ENCODE measurements around the gene PFKFB4.

The PFKFB4 gene

GRCh38 chr3:48504051-48504946 lies 52.3 kb downstream of the PFKFB4 start, which contains the start of gene SHISA5:
Gene SHISA5, minus strand, starts transcription at chr3:48504174. Its CDS starts 80 bp downstream, at chr3:48504094.
- peak within 1 kb of the TSS; percentile 32 for H3K9ac ChIP-seq (ENCODE audit: insufficient read length)
- DNase-seq (ENCODE audit: low read depth, low spot score), result no peak
- H3K9me3 ChIP-seq (ENCODE audit: low read depth, low read length), result no peaks in the 10 kb centered on the region
- TF ChIP-seq EZH2 (IDR thresholded peaks at IDR 0.05), result no peak
- TF ChIP-seq POLR2AphosphoS5 (IDR thresholded peaks at IDR 0.05; ENCODE audit: borderline replicate concordance, low read depth, low read length), result no peak
- no peak for TF ChIP-seq FOXP2 (optimal IDR thresholded peaks at IDR 0.05; ENCODE audit: control extremely low read depth, extremely low read length, insufficient read depth)
- no peak within 1 kb of the TSS for H3K27ac ChIP-seq
- peak within 1 kb of the TSS; percentile 73 for H3K4me3 ChIP-seq
- H3K36me3 ChIP-seq (ENCODE audit: insufficient read depth, low read length), result no peaks in the 10 kb centered on the region

- Histone ChIP-seq H3K9me3 (ENCODE audit: low read depth, low read length) (no peaks in the 10 kb centered on the region), H3K27ac (no peak overlapping the region), H3K36me3 (ENCODE audit: insufficient read depth, low read length) (no peaks in the 10 kb centered on the region), H3K4me3 (peak overlapping the region; percentile 73), H3K9ac (ENCODE audit: insufficient read length) (peak overlapping the region; percentile 32)
- TF ChIP-seq EZH2 (IDR thresholded peaks at IDR 0.05), result no peak
- no peak for TF ChIP-seq POLR2AphosphoS5 (IDR thresholded peaks at IDR 0.05; ENCODE audit: borderline replicate concordance, low read depth, low read length)
- no peak for TF ChIP-seq FOXP2 (optimal IDR thresholded peaks at IDR 0.05; ENCODE audit: control extremely low read depth, extremely low read length, insufficient read depth)
- no peak for DNase-seq (ENCODE audit: low read depth, low spot score)
Observed at GRCh38 chr3:48503401-48504050, 53.1 kb downstream of the PFKFB4 start.

GRCh38 chr3:48502728-48503168 lies 53.9 kb downstream of the PFKFB4 start:
- Histone ChIP-seq H3K9me3 (ENCODE audit: low read depth, low read length) (no peaks in the 10 kb centered on the region), H3K4me3 (no peak overlapping the region), H3K27ac (no peak overlapping the region), H3K36me3 (ENCODE audit: insufficient read depth, low read length) (no peaks in the 10 kb centered on the region), H3K9ac (ENCODE audit: insufficient read length) (no peak overlapping the region)
- no peak for TF ChIP-seq EZH2 (IDR thresholded peaks at IDR 0.05)
- TF ChIP-seq POLR2AphosphoS5 (IDR thresholded peaks at IDR 0.05; ENCODE audit: borderline replicate concordance, low read depth, low read length), result no peak
- TF ChIP-seq FOXP2 (optimal IDR thresholded peaks at IDR 0.05; ENCODE audit: control extremely low read depth, extremely low read length, insufficient read depth), result no peak
- DNase-seq (ENCODE audit: low read depth, low spot score), result no peak

GRCh38 chr3:48502121-48502520 lies 54.5 kb downstream of the PFKFB4 start:
- Histone ChIP-seq H3K9ac (ENCODE audit: insufficient read length) (no peak overlapping the region), H3K36me3 (ENCODE audit: insufficient read depth, low read length) (no peaks in the 10 kb centered on the region), H3K9me3 (ENCODE audit: low read depth, low read length) (no peaks in the 10 kb centered on the region), H3K27ac (no peak overlapping the region), H3K4me3 (no peak overlapping the region)
- DNase-seq (ENCODE audit: low read depth, low spot score), result no peak
- no peak for TF ChIP-seq EZH2 (IDR thresholded peaks at IDR 0.05)
- TF ChIP-seq POLR2AphosphoS5 (IDR thresholded peaks at IDR 0.05; ENCODE audit: borderline replicate concordance, low read depth, low read length), result no peak
- TF ChIP-seq FOXP2 (optimal IDR thresholded peaks at IDR 0.05; ENCODE audit: control extremely low read depth, extremely low read length, insufficient read depth), result no peak

- TF ChIP-seq FOXP2 (optimal IDR thresholded peaks at IDR 0.05; ENCODE audit: control extremely low read depth, extremely low read length, insufficient read depth), result no peak
- TF ChIP-seq EZH2 (IDR thresholded peaks at IDR 0.05), result no peak
- no peak for TF ChIP-seq POLR2AphosphoS5 (IDR thresholded peaks at IDR 0.05; ENCODE audit: borderline replicate concordance, low read depth, low read length)
- Histone ChIP-seq H3K4me3 (no peak overlapping the region), H3K27ac (no peak overlapping the region), H3K36me3 (ENCODE audit: insufficient read depth, low read length) (no peaks in the 10 kb centered on the region), H3K9me3 (ENCODE audit: low read depth, low read length) (no peaks in the 10 kb centered on the region), H3K9ac (ENCODE audit: insufficient read length) (no peak overlapping the region)
- DNase-seq (ENCODE audit: low read depth, low spot score), result no peak
Observed at GRCh38 chr3:48501196-48501595, 55.4 kb downstream of the PFKFB4 start.

GRCh38 chr3:48500656-48501055 lies 55.9 kb downstream of the PFKFB4 start:
- H3K4me3 ChIP-seq, result no peak overlapping the region
- no peak for DNase-seq (ENCODE audit: low read depth, low spot score)
- no peaks in the 10 kb centered on the region for H3K9me3 ChIP-seq (ENCODE audit: low read depth, low read length)
- H3K9ac ChIP-seq (ENCODE audit: insufficient read length), result no peak overlapping the region
- H3K36me3 ChIP-seq (ENCODE audit: insufficient read depth, low read length), result no peaks in the 10 kb centered on the region
- TF ChIP-seq EZH2 (IDR thresholded peaks at IDR 0.05), result no peak
- no peak for TF ChIP-seq POLR2AphosphoS5 (IDR thresholded peaks at IDR 0.05; ENCODE audit: borderline replicate concordance, low read depth, low read length)
- TF ChIP-seq FOXP2 (optimal IDR thresholded peaks at IDR 0.05; ENCODE audit: control extremely low read depth, extremely low read length, insufficient read depth), result no peak
- no peak overlapping the region for H3K27ac ChIP-seq

- TF ChIP-seq FOXP2 (optimal IDR thresholded peaks at IDR 0.05; ENCODE audit: control extremely low read depth, extremely low read length, insufficient read depth) (no peak), EZH2 (IDR thresholded peaks at IDR 0.05) (no peak), POLR2AphosphoS5 (IDR thresholded peaks at IDR 0.05; ENCODE audit: borderline replicate concordance, low read depth, low read length) (no peak)
- H3K9me3 ChIP-seq (ENCODE audit: low read depth, low read length), result no peaks in the 10 kb centered on the region
- no peak overlapping the region for H3K9ac ChIP-seq (ENCODE audit: insufficient read length)
- H3K36me3 ChIP-seq (ENCODE audit: insufficient read depth, low read length), result no peaks in the 10 kb centered on the region
- H3K4me3 ChIP-seq, result no peak overlapping the region
- DNase-seq (ENCODE audit: low read depth, low spot score), result no peak
- H3K27ac ChIP-seq, result no peak overlapping the region
Observed at GRCh38 chr3:48493203-48493501, 63.5 kb downstream of the PFKFB4 start.

- Histone ChIP-seq H3K27ac (no peak overlapping the region), H3K4me3 (no peak overlapping the region), H3K9ac (ENCODE audit: insufficient read length) (no peak overlapping the region), H3K36me3 (ENCODE audit: insufficient read depth, low read length) (no peaks in the 10 kb centered on the region), H3K9me3 (ENCODE audit: low read depth, low read length) (no peaks in the 10 kb centered on the region)
- DNase-seq (ENCODE audit: low read depth, low spot score), result no peak
- TF ChIP-seq FOXP2 (optimal IDR thresholded peaks at IDR 0.05; ENCODE audit: control extremely low read depth, extremely low read length, insufficient read depth) (no peak), POLR2AphosphoS5 (IDR thresholded peaks at IDR 0.05; ENCODE audit: borderline replicate concordance, low read depth, low read length) (no peak), EZH2 (IDR thresholded peaks at IDR 0.05) (no peak)
Observed at GRCh38 chr3:48492461-48493202, 64.0 kb downstream of the PFKFB4 start.

All from SK-N-MC (cell line).